CD4-positive, alpha-beta T cell (primary cell): ENCODE results near the gene FBXL17. TPM values are rescaled to one million over a fixed set of nuclear protein-coding genes. Genes with fewer than 3 reads are reported as not detected.

Experiments
- ATAC-seq: fragments of 200-7000 bp; cut with Tn5 transposase; one replicate; pipeline ENCODE4 v1.10.0; 2022; ENCODE audit warnings: mild to moderate bottlenecking; ENCODE audit not compliant: poor library complexity
- CTCF ChIA-PET: fragments of 350-600 bp; sonication (Branson Sonifier 250); formaldehyde crosslinking; loops from one replicate; lab custom pipeline; 2021; ENCODE audit warnings: antibody characterized with exemption, inconsistent platforms; lab: Charles Lee
- POLR2A ChIA-PET: fragments of 350-600 bp; sonication (Branson Sonifier 250); formaldehyde crosslinking; loops from one replicate; lab custom pipeline; 2021; ENCODE audit warnings: antibody characterized with exemption, inconsistent platforms; lab: Charles Lee
- DNase-seq, 14 experiments: peaks; one replicate each; pipeline ENCODE4 v3.0.0-alpha.2; 2013 to 2020; ENCODE audit warnings: mixed read lengths in 2 of 14
- H3K27ac ChIP-seq, 2 donors: one replicate each; pipeline versions ENCODE4 v1.5.1 to v1.7.0; 2013; ENCODE audit warnings: low read length in 2 of 2, low read depth in 1 of 2, mild to moderate bottlenecking in 1 of 2
- H3K27me3 ChIP-seq, 2 experiments: 1 replicate in 1 of 2; 2 replicates in 1 of 2; pipeline versions ENCODE4 v1.6.1 to v1.7.0; 2013; ENCODE audit warnings: low read length in 2 of 2, control low read depth in 1 of 2, mild to moderate bottlenecking in 1 of 2, moderate library complexity in 1 of 2; ENCODE audit not compliant: insufficient read depth in 2 of 2, control insufficient read depth in 1 of 2
- H3K36me3 ChIP-seq: one replicate; pipeline ENCODE4 v1.6.1; 2013; ENCODE audit warnings: low read length, control low read depth; ENCODE audit not compliant: insufficient read depth
- H3K4me1 ChIP-seq: one replicate; pipeline ENCODE4 v1.6.1; 2013; ENCODE audit warnings: low read length, control low read depth; ENCODE audit not compliant: insufficient read depth
- H3K4me3 ChIP-seq: one replicate; pipeline ENCODE4 v1.5.1; 2013; ENCODE audit warnings: mild to moderate bottlenecking, low read length, moderate library complexity
- H3K9me3 ChIP-seq, 2 experiments: 1 replicate in 1 of 2; 2 replicates in 1 of 2; pipeline versions ENCODE4 v1.6.1 to v1.7.0; 2013; ENCODE audit warnings: low read length in 2 of 2, mild to moderate bottlenecking in 2 of 2, control low read depth in 1 of 2, moderate library complexity in 1 of 2; ENCODE audit not compliant: control insufficient read depth in 1 of 2, insufficient read depth in 1 of 2
- H3K27ac Mint-ChIP-seq: one replicate; pipeline ENCODE4 v1.8.0; 2020; ENCODE audit warnings: mixed read lengths
- H3K27me3 Mint-ChIP-seq: one replicate; pipeline ENCODE4 v1.8.0; 2021; ENCODE audit warnings: mixed read lengths
- H3K36me3 Mint-ChIP-seq: one replicate; pipeline ENCODE4 v1.8.0; 2021; ENCODE audit warnings: low read depth, mixed read lengths
- H3K4me1 Mint-ChIP-seq: one replicate; pipeline ENCODE4 v1.8.0; 2021; ENCODE audit warnings: low read depth, mixed read lengths
- H3K4me3 Mint-ChIP-seq: one replicate; pipeline ENCODE4 v1.8.0; 2020; ENCODE audit warnings: mild to moderate bottlenecking, mixed read lengths
- H3K9me3 Mint-ChIP-seq: one replicate; pipeline ENCODE4 v1.8.0; 2020; ENCODE audit warnings: mixed read lengths
- CTCF ChIP-seq: fragments of 200-600 bp; IDR thresholded peaks from one replicate; pipeline ENCODE4 v1.8.0; 2022; ENCODE audit warnings: antibody characterized with exemption, mild to moderate bottlenecking
- intact Hi-C, 2 experiments: fragments of 100-400 bp; cut with DNase I in 1 of 2; cut with micrococcal nuclease in 1 of 2; formaldehyde crosslinking; loops; one replicate each; pipeline versions ENCODE4 v1.15.1 to v1.9.0; 2023 to 2025; cut with DNase I, micrococcal nuclease
- total RNA-seq, 174 experiments: library from RNA in 2 of 174; stranded (reverse) in 2 of 174; gene quantifications; one replicate each; pipeline ENCODE4 v1.2.3 and lab custom pipeline; 2021 to 2026

Gene FBXL17
- total RNA-seq, 2 experiments from 2014 or later, result 17.9 to 21.1 TPM

GRCh38 chr5:107937651-107938355, 444.1 kb downstream of the FBXL17 start:
- Histone ChIP-seq H3K9me3 (no peaks in the 10 kb centered on the region), H3K36me3 (no peaks in the 10 kb centered on the region), H3K4me3 (no peak overlapping the region), H3K27ac (no peak overlapping the region), H3K27me3 (no peaks in the 10 kb centered on the region), H3K4me1 (no peaks in the 10 kb centered on the region)
- no peaks in the 10 kb centered on the region for H3K4me1 Mint-ChIP-seq
- DNase-seq, result no peak
- ChIA-PET POLR2A (no interaction called here), CTCF (no interaction called here)
- intact Hi-C loops, result no loop called here
- H3K27ac Mint-ChIP-seq, result no peak overlapping the region
- no peak for TF ChIP-seq CTCF
- no peaks in the 10 kb centered on the region for H3K27me3 Mint-ChIP-seq
- no peak overlapping the region for H3K4me3 Mint-ChIP-seq
- H3K36me3 Mint-ChIP-seq, result peaks cover 9% of the 10 kb centered on the region
- no peak for ATAC-seq
- H3K9me3 Mint-ChIP-seq, result no peaks in the 10 kb centered on the region

- H3K9me3 Mint-ChIP-seq, result no peaks in the 10 kb centered on the region
- no peak overlapping the region for H3K4me3 Mint-ChIP-seq
- CTCF ChIA-PET, result no interaction called here
Observed at GRCh38 chr5:107937204-107937603, 444.7 kb downstream of the FBXL17 start.

GRCh38 chr5:107936515-107936914, 445.4 kb downstream of the FBXL17 start:
- Mint-ChIP-seq H3K4me3 (no peak overlapping the region), H3K27me3 (no peaks in the 10 kb centered on the region), H3K4me1 (no peaks in the 10 kb centered on the region), H3K27ac (no peak overlapping the region), H3K36me3 (peaks cover 9% of the 10 kb centered on the region), H3K9me3 (no peaks in the 10 kb centered on the region)
- Histone ChIP-seq H3K4me1 (no peaks in the 10 kb centered on the region), H3K36me3 (no peaks in the 10 kb centered on the region), H3K27ac (no peak overlapping the region), H3K4me3 (no peak overlapping the region), H3K27me3 (no peaks in the 10 kb centered on the region), H3K9me3 (no peaks in the 10 kb centered on the region)
- CTCF ChIA-PET, result no interaction called here
- DNase-seq, result no peak
- POLR2A ChIA-PET, result no interaction called here
- intact Hi-C loops, result no loop called here
- TF ChIP-seq CTCF, result no peak
- ATAC-seq, result no peak

More at GRCh38 chr5:107937204-107937603, 444.7 kb downstream of the FBXL17 start:
- intact Hi-C loops, result no loop called here
- no peak overlapping the region for H3K27ac ChIP-seq
- H3K4me1 Mint-ChIP-seq, result no peaks in the 10 kb centered on the region
- DNase-seq (no peak), ATAC-seq (no peak)
- POLR2A ChIA-PET, result no interaction called here
- no peak overlapping the region for H3K4me3 ChIP-seq
- no peaks in the 10 kb centered on the region for H3K36me3 ChIP-seq
- H3K9me3 ChIP-seq, result no peaks in the 10 kb centered on the region
- peaks cover 9% of the 10 kb centered on the region for H3K36me3 Mint-ChIP-seq
- no peak for TF ChIP-seq CTCF
- no peaks in the 10 kb centered on the region for H3K4me1 ChIP-seq
- H3K27me3 ChIP-seq, result no peaks in the 10 kb centered on the region
- H3K27me3 Mint-ChIP-seq, result no peaks in the 10 kb centered on the region
- no peak overlapping the region for H3K27ac Mint-ChIP-seq
